ENCODE measurements around the gene PIK3R2. TPM values are rescaled to one million over a fixed set of nuclear protein-coding genes. Genes with fewer than 3 reads are reported as not detected.

Gene PIK3R2
- total RNA-seq, 1 donor from 2014 or later = 47.0 TPM

GRCh38 chr19:18173054-18173571, 20.1 kb downstream of the PIK3R2 start:
- no peaks in the 10 kb centered on the region for H3K9me3 Mint-ChIP-seq
- H3K4me1 Mint-ChIP-seq (ENCODE audit: unreplicated experiment) = peaks cover 4% of the 10 kb centered on the region
- peaks cover 29% of the 10 kb centered on the region for H3K27me3 Mint-ChIP-seq
- H3K4me3 Mint-ChIP-seq = no peak overlapping the region
- DNase-seq (ENCODE audit: extremely low spot score, unreplicated experiment) = no peak
- no peak overlapping the region for H3K27ac Mint-ChIP-seq
- TF ChIP-seq CTCF (conservative IDR thresholded peaks at IDR 0.05) = no peak
- H3K36me3 Mint-ChIP-seq = peaks cover 3% of the 10 kb centered on the region

- H3K4me1 Mint-ChIP-seq (ENCODE audit: unreplicated experiment) = peaks cover 4% of the 10 kb centered on the region
- no peak for DNase-seq (ENCODE audit: extremely low spot score, unreplicated experiment)
- H3K27ac Mint-ChIP-seq = peak within 1 kb of the TSS; percentile 43
- H3K27me3 Mint-ChIP-seq = peaks cover 29% of the 10 kb centered on the region
- no peak for TF ChIP-seq CTCF (conservative IDR thresholded peaks at IDR 0.05)
- peaks cover 3% of the 10 kb centered on the region for H3K36me3 Mint-ChIP-seq
- H3K4me3 Mint-ChIP-seq = peak within 1 kb of the TSS; percentile 80
- no peaks in the 10 kb centered on the region for H3K9me3 Mint-ChIP-seq
Observed at GRCh38 chr19:18173572-18174288, 20.8 kb downstream of the PIK3R2 start, which contains the start of gene IFI30. TSS of gene IFI30 (plus strand) at chr19:18173813. CDS start at chr19:18173842, 29 bp downstream.

DNA sequence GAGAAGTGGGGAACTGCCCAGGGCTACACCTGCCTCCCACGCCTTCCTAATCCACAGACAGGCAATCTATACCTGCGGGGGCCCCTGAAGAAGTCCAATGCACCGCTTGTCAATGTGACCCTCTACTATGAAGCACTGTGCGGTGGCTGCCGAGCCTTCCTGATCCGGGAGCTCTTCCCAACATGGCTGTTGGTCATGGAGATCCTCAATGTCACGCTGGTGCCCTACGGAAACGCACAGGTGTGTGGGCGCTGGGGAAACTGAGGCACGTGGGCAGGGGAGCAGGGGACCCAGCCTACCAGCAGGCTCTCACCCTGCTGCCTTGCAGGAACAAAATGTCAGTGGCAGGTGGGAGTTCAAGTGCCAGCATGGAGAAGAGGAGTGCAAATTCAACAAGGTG, 22.0 kb downstream of the PIK3R2 start:
- TF ChIP-seq CTCF (conservative IDR thresholded peaks at IDR 0.05) = no peak
- H3K36me3 Mint-ChIP-seq = peaks cover 3% of the 10 kb centered on the region
- no peak for DNase-seq (ENCODE audit: extremely low spot score, unreplicated experiment)
- no peaks in the 10 kb centered on the region for H3K9me3 Mint-ChIP-seq
- no peak overlapping the region for H3K27ac Mint-ChIP-seq
- H3K4me1 Mint-ChIP-seq (ENCODE audit: unreplicated experiment) = peaks cover 4% of the 10 kb centered on the region
- no peak overlapping the region for H3K4me3 Mint-ChIP-seq
- H3K27me3 Mint-ChIP-seq = peaks cover 33% of the 10 kb centered on the region

GRCh38 chr19:18176367-18177310, 23.7 kb downstream of the PIK3R2 start:
- DNase-seq (ENCODE audit: extremely low spot score, unreplicated experiment) = no peak
- Mint-ChIP-seq H3K9me3 (no peaks in the 10 kb centered on the region), H3K27me3 (peaks cover 34% of the 10 kb centered on the region), H3K36me3 (peaks cover 2% of the 10 kb centered on the region), H3K27ac (no peak overlapping the region), H3K4me3 (no peak overlapping the region), H3K4me1 (ENCODE audit: unreplicated experiment) (peaks cover 4% of the 10 kb centered on the region)
- TF ChIP-seq CTCF (conservative IDR thresholded peaks at IDR 0.05) = no peak

- Mint-ChIP-seq H3K36me3 (no peaks in the 10 kb centered on the region), H3K27ac (no peak overlapping the region), H3K4me1 (ENCODE audit: unreplicated experiment) (no peaks in the 10 kb centered on the region), H3K4me3 (no peak overlapping the region), H3K27me3 (peaks cover 24% of the 10 kb centered on the region), H3K9me3 (no peaks in the 10 kb centered on the region)
- no peak for TF ChIP-seq CTCF (conservative IDR thresholded peaks at IDR 0.05)
- DNase-seq (ENCODE audit: extremely low spot score, unreplicated experiment) = no peak
Observed at GRCh38 chr19:18179957-18180356, 27.0 kb downstream of the PIK3R2 start.
